Measurements from ENCODE around the gene HOPX. TPM values are rescaled to one million over a fixed set of nuclear protein-coding genes. Genes with fewer than 3 reads are reported as not detected.
"Not testable (repeated sequence)": the region's sequence is repeated elsewhere in the genome, so short reads cannot be mapped to it uniquely, and the experiment has no call there.

The HOPX gene
- polyA plus RNA-seq, 3 donors, result 13.9 to 20.4 (median 15.8) TPM

DNA sequence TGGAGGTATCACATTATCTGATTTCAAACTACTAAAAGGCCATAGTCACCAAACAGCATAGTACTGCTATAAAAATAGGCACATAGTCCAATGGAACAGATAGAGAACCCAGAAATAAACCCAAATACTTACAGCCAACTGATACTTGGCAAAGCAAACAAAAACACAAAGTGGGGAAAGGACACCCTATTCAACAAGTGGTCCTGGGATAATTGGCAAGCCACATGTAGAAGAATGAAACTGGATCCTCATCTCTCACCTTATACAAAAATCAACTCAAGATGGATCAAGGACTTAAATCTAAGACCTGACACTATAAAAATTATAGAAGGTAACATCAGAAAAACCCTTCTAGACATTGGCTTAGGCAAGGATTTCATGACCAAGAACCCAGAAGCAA is 70.9 kb downstream of the HOPX start:
- DNase-seq (ENCODE audit: extremely low read depth in 1 of 11, low read depth in 9 of 11, low spot score in 4 of 11), result not testable (repeated sequence)

DNA sequence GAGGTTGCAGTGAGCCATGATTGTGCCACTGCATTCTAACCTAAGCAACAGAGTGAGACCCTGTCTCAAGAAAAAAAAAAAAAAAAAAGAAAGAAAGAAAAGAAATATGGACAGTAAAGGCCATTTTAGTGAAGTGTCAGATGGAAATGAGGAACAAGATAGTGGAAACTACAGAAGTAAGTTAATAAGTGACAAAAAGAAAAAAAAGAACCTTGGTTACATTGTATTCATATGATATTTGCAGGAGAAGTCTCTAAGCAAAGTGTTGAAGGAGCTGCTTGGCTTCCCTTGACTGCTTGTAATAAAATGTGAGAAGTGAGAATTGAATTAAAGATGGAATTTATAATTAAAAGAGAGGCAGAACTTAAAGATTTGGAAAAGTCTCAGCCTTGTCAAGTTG is 73.2 kb downstream of the HOPX start:
- no peak for DNase-seq (ENCODE audit: extremely low read depth in 1 of 11, low read depth in 9 of 11, low spot score in 4 of 11)

DNA sequence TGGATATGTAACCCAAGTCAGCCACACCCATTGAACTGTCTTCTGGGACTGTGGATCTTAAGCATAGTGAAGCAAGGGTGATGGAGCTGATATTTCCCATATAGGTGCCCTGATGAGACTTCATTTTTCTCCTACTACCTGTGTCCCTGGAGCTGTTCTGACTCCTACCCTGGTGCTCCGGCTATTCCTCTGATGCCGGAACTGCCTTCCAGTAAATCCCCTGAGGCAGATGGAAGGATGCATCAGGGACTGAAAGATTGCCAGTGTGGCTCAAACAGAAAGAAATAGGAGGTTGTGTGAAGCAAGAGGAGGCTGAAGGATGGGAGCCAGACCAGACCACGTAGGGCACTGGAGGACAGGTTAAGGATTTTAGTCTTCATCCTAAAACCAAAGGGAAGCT is 74.7 kb downstream of the HOPX start:
- DNase-seq (ENCODE audit: extremely low read depth in 1 of 11, low read depth in 9 of 11, low spot score in 4 of 11), result no peak

DNA sequence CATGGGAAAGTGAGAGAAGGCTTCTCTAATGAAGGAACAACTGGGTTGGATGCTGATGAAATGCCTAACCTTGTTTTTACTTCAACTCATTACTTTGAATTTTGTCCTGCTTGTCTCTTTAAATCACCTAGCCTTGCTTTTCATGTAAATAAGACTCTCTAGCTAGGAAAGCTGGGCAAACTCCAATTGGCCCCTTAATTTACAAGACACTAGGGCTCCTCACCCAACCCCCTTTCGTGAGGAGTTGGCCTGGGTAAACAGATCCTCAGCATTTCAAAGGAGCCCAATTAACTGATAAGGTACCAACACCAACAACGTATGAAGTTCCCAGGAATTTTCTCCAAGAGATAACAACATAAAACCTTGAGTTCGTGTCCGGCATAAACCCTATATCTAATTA is 75.6 kb downstream of the HOPX start:
- DNase-seq (ENCODE audit: extremely low read depth in 1 of 11, low read depth in 9 of 11, low spot score in 4 of 11), result not testable (repeated sequence)

DNA sequence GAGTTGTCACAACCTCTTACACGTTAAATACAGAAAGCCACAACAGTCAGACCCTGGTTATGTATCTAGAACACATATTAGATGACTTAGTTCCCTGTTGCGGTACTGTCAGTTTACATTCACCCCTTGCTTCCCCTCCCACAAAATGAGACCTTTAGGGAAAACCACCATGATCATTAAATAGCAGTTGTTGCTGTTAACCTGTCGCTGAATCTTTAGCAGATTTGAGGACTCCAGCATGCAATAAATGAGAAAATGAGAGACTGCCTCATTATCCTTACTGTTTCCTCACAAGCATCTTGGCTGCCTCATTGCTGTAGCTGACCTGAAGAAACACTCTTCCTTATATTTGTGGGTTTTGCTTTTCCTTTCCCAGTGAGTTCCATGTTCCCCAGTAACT is 77.8 kb downstream of the HOPX start:
- DNase-seq (ENCODE audit: extremely low read depth in 1 of 11, low read depth in 9 of 11, low spot score in 4 of 11), result no peak

Other genes starting within 250 kb of the HOPX start
- gene PPAT, start 245.7 kb downstream of the HOPX start, polyA plus RNA-seq (ENCODE audit: insufficient read length in 3 of 3), result 10 to 100 TPM; 24.3 to 28.6 (median 26.1) TPM
- gene PAICS, start 245.0 kb downstream of the HOPX start, polyA plus RNA-seq (ENCODE audit: insufficient read length in 3 of 3), result 100 to 1,000 TPM; 113 to 143 (median 122) TPM
- gene SRP72, start 213.7 kb downstream of the HOPX start, polyA plus RNA-seq (ENCODE audit: insufficient read length in 3 of 3), result 100 to 1,000 TPM; 117 to 139 (median 126) TPM
- gene ARL9, start 175.5 kb downstream of the HOPX start, polyA plus RNA-seq (ENCODE audit: insufficient read length in 3 of 3), result 1 to 10 TPM; 1.1 to 2.3 (median 1.8) TPM
- gene SPINK2, start 140.4 kb upstream of the HOPX start, polyA plus RNA-seq (ENCODE audit: insufficient read length in 3 of 3), result under 1 TPM in 1 of 3 donors, not detected in 2; 0.26 TPM
- 10 to 100 TPM; 47.5 to 58.7 (median 53.3) TPM for gene REST, start 226.6 kb upstream of the HOPX start, polyA plus RNA-seq (ENCODE audit: insufficient read length in 3 of 3)

All from renal cortex interstitium (tissue), 11 donors.